ENCODE results near the gene FUCA1.
A peak's percentile ranks its signal among the peaks of the same experiment; 100 is the strongest.

DNA sequence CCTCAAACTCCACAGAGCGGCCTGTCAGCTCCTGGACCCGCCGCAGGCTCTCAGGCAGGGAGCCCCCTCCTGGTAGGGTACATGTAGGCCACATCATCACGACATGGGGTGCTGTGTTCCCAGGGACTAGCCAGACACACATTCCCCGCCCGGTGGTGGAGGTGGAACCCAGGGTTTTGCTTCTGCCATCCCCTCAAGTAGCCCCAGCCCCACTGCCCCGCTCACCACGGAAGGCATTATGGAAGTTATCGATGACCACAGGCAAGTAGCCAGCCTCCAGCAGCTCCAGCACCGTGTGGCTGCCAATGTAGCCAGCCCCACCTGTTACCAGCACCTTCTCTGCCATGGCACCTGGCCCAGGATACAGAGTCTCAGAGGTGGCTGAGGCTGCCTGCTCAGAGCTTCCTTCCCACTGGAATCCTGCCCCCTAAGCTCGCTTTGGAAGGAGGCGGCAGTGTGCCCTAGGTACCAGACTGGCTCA is 69.4 kb downstream of the FUCA1 start:
- TF ChIP-seq, protein P1, sequence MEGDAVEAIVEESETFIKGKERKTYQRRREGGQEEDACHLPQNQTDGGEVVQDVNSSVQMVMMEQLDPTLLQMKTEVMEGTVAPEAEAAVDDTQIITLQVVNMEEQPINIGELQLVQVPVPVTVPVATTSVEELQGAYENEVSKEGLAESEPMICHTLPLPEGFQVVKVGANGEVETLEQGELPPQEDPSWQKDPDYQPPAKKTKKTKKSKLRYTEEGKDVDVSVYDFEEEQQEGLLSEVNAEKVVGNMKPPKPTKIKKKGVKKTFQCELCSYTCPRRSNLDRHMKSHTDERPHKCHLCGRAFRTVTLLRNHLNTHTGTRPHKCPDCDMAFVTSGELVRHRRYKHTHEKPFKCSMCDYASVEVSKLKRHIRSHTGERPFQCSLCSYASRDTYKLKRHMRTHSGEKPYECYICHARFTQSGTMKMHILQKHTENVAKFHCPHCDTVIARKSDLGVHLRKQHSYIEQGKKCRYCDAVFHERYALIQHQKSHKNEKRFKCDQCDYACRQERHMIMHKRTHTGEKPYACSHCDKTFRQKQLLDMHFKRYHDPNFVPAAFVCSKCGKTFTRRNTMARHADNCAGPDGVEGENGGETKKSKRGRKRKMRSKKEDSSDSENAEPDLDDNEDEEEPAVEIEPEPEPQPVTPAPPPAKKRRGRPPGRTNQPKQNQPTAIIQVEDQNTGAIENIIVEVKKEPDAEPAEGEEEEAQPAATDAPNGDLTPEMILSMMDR (IDR thresholded peaks at IDR 0.05; ENCODE audit: low read depth, low read length, poor library complexity, severe bottlenecking): peak; percentile 51
- no peak for TF ChIP-seq EZH2phosphoT487 (IDR thresholded peaks at IDR 0.05; ENCODE audit: borderline replicate concordance, low read length)
